H1 (cell line): ENCODE measurements around the gene DYNC2H1.

Source experiments
- BRCA1 ChIP-seq: IDR thresholded peaks from 2 replicates; pipeline ENCODE4 v1.6.1; 2012; ENCODE audit warnings: low read depth, low read length, improper control_type of control experiment
- KDM1A ChIP-seq: fragments of 200-600, 300-600 bp; sonication (generic); IDR thresholded peaks from 2 replicates; pipeline ENCODE4 v1.7.1; 2016; ENCODE audit warnings: mild to moderate bottlenecking, low read length, borderline replicate concordance
- MAFK ChIP-seq: IDR thresholded peaks from 2 replicates; pipeline ENCODE4 v1.6.1; 2012; ENCODE audit warnings: low read depth, mild to moderate bottlenecking, improper control_type of control experiment, low read length
- PHF8 ChIP-seq: fragments of 200-600 bp; sonication (generic); conservative IDR thresholded peaks from 2 replicates; pipeline ENCODE4 v1.7.1; 2012; ENCODE audit warnings: low read depth, mild to moderate bottlenecking, inconsistent platforms, low read length, moderate library complexity
- POLR2A ChIP-seq, 2 experiments: IDR thresholded peaks; 1 replicate in 1 of 2; 2 replicates in 1 of 2; pipeline ENCODE4 v1.6.1; 2011; ENCODE audit warnings: low read depth in 2 of 2, low read length in 2 of 2, mild to moderate bottlenecking in 2 of 2; ENCODE audit errors: control extremely low read depth in 1 of 2
- POLR2AphosphoS5 ChIP-seq: IDR thresholded peaks from 2 replicates; pipeline ENCODE4 v1.6.1; 2011; ENCODE audit warnings: low read depth, low read length
- SIN3A ChIP-seq, 2 experiments: IDR thresholded peaks in 1 of 2; conservative IDR thresholded peaks in 1 of 2; 2 replicates each; pipeline ENCODE4 v1.6.1; 2011 to 2012; ENCODE audit warnings: low read length in 2 of 2, improper control_type of control experiment in 1 of 2, low read depth in 1 of 2, mild to moderate bottlenecking in 1 of 2
- TAF1 ChIP-seq: IDR thresholded peaks from 2 replicates; pipeline ENCODE4 v1.6.1; 2011; ENCODE audit warnings: mild to moderate bottlenecking, low read depth, low read length
- TF ChIP-seq, protein P1 (sequence below): IDR thresholded peaks from 2 replicates; pipeline ENCODE4 v1.6.1; 2011; ENCODE audit warnings: low read depth, mild to moderate bottlenecking, low read length; ENCODE audit not compliant: insufficient read depth
- TF ChIP-seq, protein P2 (sequence below), 3 experiments: IDR thresholded peaks; 1 replicate in 2 of 3; 2 replicates in 1 of 3; pipeline versions ENCODE4 v1.5.1 to v1.6.1; 2011; ENCODE audit warnings: low read length in 3 of 3, mild to moderate bottlenecking in 3 of 3, inconsistent platforms in 2 of 3, low read depth in 1 of 3, moderate library complexity in 1 of 3; ENCODE audit not compliant: insufficient read depth in 1 of 3; ENCODE audit errors: control extremely low read depth in 1 of 3

- TF ChIP-seq, protein P1, sequence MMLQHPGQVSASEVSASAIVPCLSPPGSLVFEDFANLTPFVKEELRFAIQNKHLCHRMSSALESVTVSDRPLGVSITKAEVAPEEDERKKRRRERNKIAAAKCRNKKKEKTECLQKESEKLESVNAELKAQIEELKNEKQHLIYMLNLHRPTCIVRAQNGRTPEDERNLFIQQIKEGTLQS = no peak
- TF ChIP-seq POLR2A (IDR thresholded peaks at IDR 0.05; ENCODE audit: control extremely low read depth in 1 of 2, low read depth in 2 of 2, low read length in 2 of 2) = no peak
- no peak for TF ChIP-seq KDM1A
- TF ChIP-seq, protein P2, sequence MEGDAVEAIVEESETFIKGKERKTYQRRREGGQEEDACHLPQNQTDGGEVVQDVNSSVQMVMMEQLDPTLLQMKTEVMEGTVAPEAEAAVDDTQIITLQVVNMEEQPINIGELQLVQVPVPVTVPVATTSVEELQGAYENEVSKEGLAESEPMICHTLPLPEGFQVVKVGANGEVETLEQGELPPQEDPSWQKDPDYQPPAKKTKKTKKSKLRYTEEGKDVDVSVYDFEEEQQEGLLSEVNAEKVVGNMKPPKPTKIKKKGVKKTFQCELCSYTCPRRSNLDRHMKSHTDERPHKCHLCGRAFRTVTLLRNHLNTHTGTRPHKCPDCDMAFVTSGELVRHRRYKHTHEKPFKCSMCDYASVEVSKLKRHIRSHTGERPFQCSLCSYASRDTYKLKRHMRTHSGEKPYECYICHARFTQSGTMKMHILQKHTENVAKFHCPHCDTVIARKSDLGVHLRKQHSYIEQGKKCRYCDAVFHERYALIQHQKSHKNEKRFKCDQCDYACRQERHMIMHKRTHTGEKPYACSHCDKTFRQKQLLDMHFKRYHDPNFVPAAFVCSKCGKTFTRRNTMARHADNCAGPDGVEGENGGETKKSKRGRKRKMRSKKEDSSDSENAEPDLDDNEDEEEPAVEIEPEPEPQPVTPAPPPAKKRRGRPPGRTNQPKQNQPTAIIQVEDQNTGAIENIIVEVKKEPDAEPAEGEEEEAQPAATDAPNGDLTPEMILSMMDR (IDR thresholded peaks at IDR 0.05; ENCODE audit: control extremely low read depth in 1 of 3, insufficient read depth in 1 of 3, low read depth in 1 of 3, low read length in 3 of 3) = no peak
- no peak for TF ChIP-seq BRCA1
- no peak for TF ChIP-seq POLR2AphosphoS5
- TF ChIP-seq TAF1 = no peak
- no peak for TF ChIP-seq SIN3A (conservative IDR thresholded peaks at IDR 0.05 in 1 of 2, IDR thresholded peaks at IDR 0.05 in 1 of 2; ENCODE audit: low read depth in 1 of 2, low read length in 2 of 2)
- TF ChIP-seq MAFK = no peak
- no peak for TF ChIP-seq PHF8
These were observed 362.3 kb downstream of the DYNC2H1 start for GRCh38 chr11:103471546-103471945.
